H1 (cell line): ENCODE data around the gene YBX2. TPM values are rescaled to one million over a fixed set of nuclear protein-coding genes. Genes with fewer than 3 reads are reported as not detected.
A peak's percentile ranks its signal among the peaks of the same experiment; 100 is the strongest.

ENCODE experiments used
- CTCF ChIA-PET: fragments of 300-600 bp; sonication (Branson Sonifier 250); formaldehyde crosslinking; loops from one replicate; lab custom pipeline; 2021; ENCODE audit not compliant: partially characterized antibody; lab: Charles Lee
- POLR2A ChIA-PET: fragments of 300-600 bp; sonication (Branson Sonifier 250); formaldehyde crosslinking; loops from one replicate; lab custom pipeline; 2021; ENCODE audit warnings: inconsistent platforms; ENCODE audit not compliant: partially characterized antibody; lab: Charles Lee
- DNase-seq, 2 experiments: peaks; one replicate each; pipeline versions ENCODE4 v3.0.0 to v3.0.0-alpha.2; 2010 to 2022; ENCODE audit warnings: low spot score in 2 of 2, low read depth in 1 of 2, mixed read lengths in 1 of 2
- FAIRE-seq: peaks from 2 replicates; lab custom pipeline; 2011; peaks lifted over from hg19 to GRCh38; lab: Jason Lieb, UNC
- H2AFZ ChIP-seq: 2 replicates; pipeline ENCODE4 v1.8.1; 2012; ENCODE audit warnings: low read length, inconsistent platforms
- H2AK5ac ChIP-seq: 2 replicates; pipeline ENCODE4 v1.6.1; 2013; ENCODE audit warnings: low read depth, low read length
- H2BK120ac ChIP-seq: replicated peaks from 2 replicates; pipeline ENCODE3; 2013; ENCODE audit warnings: low read depth, low read length, inconsistent platforms
- H2BK12ac ChIP-seq: 2 replicates; pipeline ENCODE4 v1.6.1; 2013; ENCODE audit warnings: low read depth, low read length
- H2BK15ac ChIP-seq: 2 replicates; pipeline ENCODE4 v1.6.1; 2013; ENCODE audit warnings: low read length
- H2BK20ac ChIP-seq: 2 replicates; pipeline ENCODE4 v1.6.1; 2013; ENCODE audit warnings: low read length
- H2BK5ac ChIP-seq: 2 replicates; pipeline ENCODE4 v1.6.1; 2013; ENCODE audit warnings: low read depth, low read length
- H3K14ac ChIP-seq: 2 replicates; pipeline ENCODE4 v1.6.1; 2013; ENCODE audit warnings: inconsistent platforms; ENCODE audit not compliant: insufficient read length
- H3K18ac ChIP-seq: 2 replicates; pipeline ENCODE4 v1.6.1; 2013; ENCODE audit warnings: low read length; ENCODE audit errors: extremely low read depth
- H3K23ac ChIP-seq: 2 replicates; pipeline ENCODE4 v1.6.1; 2013; ENCODE audit warnings: inconsistent platforms; ENCODE audit not compliant: insufficient read length
- H3K23me2 ChIP-seq: 2 replicates; pipeline ENCODE4 v1.6.1; 2013; ENCODE audit warnings: low read depth, low read length
- H3K27ac ChIP-seq: 2 replicates; pipeline ENCODE4 v1.6.1; 2011; ENCODE audit warnings: low read depth, low read length, inconsistent platforms
- H3K27me3 ChIP-seq, 4 experiments: replicated peaks in 1 of 4; 1 replicate in 1 of 4; 2 replicates in 3 of 4; pipeline versions ENCODE4 v1.6.1 to v1.8.1; 2011 to 2013; ENCODE audit warnings: low read length in 3 of 4, mild to moderate bottlenecking in 3 of 4, inconsistent platforms in 2 of 4, mixed read lengths in 2 of 4, moderate library complexity in 1 of 4; ENCODE audit not compliant: control insufficient read depth in 3 of 4, insufficient read depth in 3 of 4; ENCODE audit errors: extremely low read depth in 1 of 4
- H3K36me3 ChIP-seq, 4 experiments: 2 replicates each; pipeline versions ENCODE4 v1.6.1 to v1.8.1; 2011 to 2013; ENCODE audit warnings: mild to moderate bottlenecking in 4 of 4, low read length in 3 of 4, moderate library complexity in 2 of 4, control low read depth in 1 of 4, inconsistent platforms in 1 of 4; ENCODE audit not compliant: insufficient read depth in 4 of 4, control insufficient read depth in 2 of 4
- H3K4ac ChIP-seq: replicated peaks from 2 replicates; pipeline ENCODE3; 2013; ENCODE audit warnings: low read length, low read depth, mixed read lengths, inconsistent platforms; ENCODE audit not compliant: insufficient read length
- H3K4me1 ChIP-seq, 4 experiments: replicated peaks in 1 of 4; 1 replicate in 1 of 4; 2 replicates in 3 of 4; pipeline versions ENCODE4 v1.6.1 to v1.8.1; 2011 to 2013; ENCODE audit warnings: low read length in 3 of 4, inconsistent platforms in 2 of 4, mixed read lengths in 1 of 4; ENCODE audit not compliant: insufficient read depth in 4 of 4, control insufficient read depth in 3 of 4
- H3K4me2 ChIP-seq, 2 experiments: 2 replicates each; pipeline versions ENCODE4 v1.6.1 to v1.8.1; 2011 to 2013; ENCODE audit warnings: low read depth in 2 of 2, low read length in 2 of 2, control low read depth in 1 of 2, inconsistent platforms in 1 of 2, mild to moderate bottlenecking in 1 of 2; ENCODE audit not compliant: insufficient read depth in 1 of 2
- H3K4me3 ChIP-seq, 4 experiments: fragments of 200-600, 300-600 bp in 1 of 4; sonication (generic), shearing (Covaris generic), sonication (Bioruptor Twin) in 1 of 4; 2 replicates each; pipeline versions ENCODE4 v1.5.1 to v1.8.1; 2011 to 2016; ENCODE audit warnings: low read length in 4 of 4, low read depth in 3 of 4, control low read depth in 2 of 4, inconsistent platforms in 2 of 4, mild to moderate bottlenecking in 2 of 4, mixed read lengths in 1 of 4, moderate library complexity in 1 of 4; ENCODE audit not compliant: insufficient read depth in 2 of 4; ENCODE audit errors: extremely low read depth in 1 of 4
- H3K56ac ChIP-seq: replicated peaks from 2 replicates; pipeline ENCODE3; 2013; ENCODE audit warnings: low read depth, mild to moderate bottlenecking, mixed read lengths, low read length, inconsistent platforms; ENCODE audit not compliant: insufficient read length
- H3K79me1 ChIP-seq: 2 replicates; pipeline ENCODE4 v1.6.1; 2013; ENCODE audit warnings: low read depth, low read length, control low read depth
- H3K79me2 ChIP-seq, 2 experiments: 2 replicates each; pipeline versions ENCODE4 v1.6.1 to v1.8.1; 2012 to 2013; ENCODE audit warnings: low read length in 2 of 2, mild to moderate bottlenecking in 2 of 2, inconsistent platforms in 1 of 2; ENCODE audit not compliant: insufficient read depth in 2 of 2, control insufficient read depth in 1 of 2
- H3K9ac ChIP-seq, 4 experiments: replicated peaks in 1 of 4; 1 replicate in 1 of 4; 2 replicates in 3 of 4; pipeline versions ENCODE4 v1.6.1 to v1.8.1; 2011 to 2013; ENCODE audit warnings: low read depth in 3 of 4, low read length in 3 of 4, control low read depth in 2 of 4, mild to moderate bottlenecking in 2 of 4, moderate library complexity in 2 of 4, inconsistent platforms in 1 of 4; ENCODE audit errors: extremely low read depth in 1 of 4
- H3K9me3 ChIP-seq, 2 experiments: 2 replicates each; pipeline versions ENCODE4 v1.6.1 to v1.8.1; 2012 to 2013; ENCODE audit warnings: mild to moderate bottlenecking in 2 of 2, moderate library complexity in 2 of 2, control low read depth in 1 of 2, inconsistent platforms in 1 of 2, low read depth in 1 of 2, low read length in 1 of 2, mixed read lengths in 1 of 2; ENCODE audit not compliant: insufficient read depth in 2 of 2
- H4K20me1 ChIP-seq, 2 experiments: replicated peaks in 1 of 2; 2 replicates each; pipeline versions ENCODE3 to v1.8.1; 2011 to 2013; ENCODE audit warnings: inconsistent platforms in 2 of 2, low read length in 2 of 2, mild to moderate bottlenecking in 1 of 2; ENCODE audit not compliant: insufficient read depth in 2 of 2, control insufficient read depth in 1 of 2
- H4K5ac ChIP-seq: 2 replicates; pipeline ENCODE4 v1.6.1; 2013; ENCODE audit warnings: low read length, low read depth, mixed read lengths, inconsistent platforms; ENCODE audit not compliant: insufficient read length
- H4K8ac ChIP-seq: 2 replicates; pipeline ENCODE4 v1.8.0; 2013; ENCODE audit warnings: mild to moderate bottlenecking, moderate library complexity, low read length, inconsistent platforms; ENCODE audit not compliant: insufficient read depth; ENCODE audit errors: extremely low read depth
- H4K91ac ChIP-seq: replicated peaks from 2 replicates; pipeline ENCODE3; 2013; ENCODE audit warnings: low read length, mixed read lengths, inconsistent platforms; ENCODE audit not compliant: insufficient read length
- BRCA1 ChIP-seq: IDR thresholded peaks from 2 replicates; pipeline ENCODE4 v1.6.1; 2012; ENCODE audit warnings: low read depth, low read length, improper control_type of control experiment
- CBX5 ChIP-seq: fragments of 300-800, 300-1000 bp; sonication (generic); IDR thresholded peaks from 2 replicates; pipeline ENCODE4 v1.7.1; 2016; ENCODE audit warnings: antibody characterized with exemption, low read length, low read depth
- EP300 ChIP-seq, 2 experiments: IDR thresholded peaks; 1 replicate in 1 of 2; 2 replicates in 1 of 2; pipeline ENCODE4 v1.6.1; 2011 to 2012; ENCODE audit warnings: low read depth in 2 of 2, low read length in 2 of 2, mild to moderate bottlenecking in 2 of 2, borderline replicate concordance in 1 of 2, inconsistent platforms in 1 of 2, moderate library complexity in 1 of 2
- JUND ChIP-seq: IDR thresholded peaks from 2 replicates; pipeline ENCODE4 v1.6.1; 2011; ENCODE audit warnings: mild to moderate bottlenecking, improper control_type of control experiment, low read length
- POU5F1 ChIP-seq: IDR thresholded peaks from 2 replicates; pipeline ENCODE4 v1.6.1; 2011; ENCODE audit warnings: low read depth, mild to moderate bottlenecking, low read length, moderate library complexity
- SAP30 ChIP-seq: fragments of 300-600 bp; sonication (generic); IDR thresholded peaks from 2 replicates; pipeline ENCODE4 v1.7.1; 2012; ENCODE audit warnings: low read length, moderate library complexity, mild to moderate bottlenecking, inconsistent platforms; ENCODE audit not compliant: insufficient read depth, insufficient replicate concordance
- SIRT6 ChIP-seq: IDR thresholded peaks from one replicate; pipeline ENCODE4 v1.7.1; 2012; ENCODE audit warnings: low read length, inconsistent platforms
- SRF ChIP-seq: IDR thresholded peaks from 2 replicates; pipeline ENCODE4 v1.6.1; 2011; ENCODE audit warnings: mild to moderate bottlenecking, low read depth, low read length, moderate library complexity
- TAF7 ChIP-seq: optimal IDR thresholded peaks from 2 replicates; pipeline ENCODE3; 2011; ENCODE audit warnings: low read depth, mild to moderate bottlenecking, inconsistent platforms, low read length, moderate library complexity, borderline replicate concordance
- YY1 ChIP-seq: IDR thresholded peaks from 2 replicates; pipeline ENCODE4 v1.6.1; 2011; ENCODE audit warnings: low read depth, mild to moderate bottlenecking, low read length
- WGBS, 2 experiments: shearing (Covaris generic) in 1 of 2; methylation state at CpG; one replicate each; pipeline versions ENCODE4 v1.1.6 to v1.1.7; 2013 to 2015; ENCODE audit warnings: low lambda C conversion rate in 2 of 2, mixed read lengths in 2 of 2, inconsistent platforms in 1 of 2, low coverage in 1 of 2, missing lambda C conversion rate in 1 of 2; ENCODE audit not compliant: insufficient replicate concordance in 2 of 2, insufficient coverage in 1 of 2, insufficient read length in 1 of 2; ENCODE audit errors: extremely low coverage in 1 of 2, missing lambda C conversion rate in 1 of 2; 5-methylcytosine and 5-hydroxymethylcytosine counted together
- polyA plus RNA-seq, 7 experiments: library from polyadenylated mRNA; depleted of rRNA in 3 of 7; stranded (reverse) in 5 of 7; unstranded in 2 of 7; fragments of >200 nt in 5 of 7; fragments of 200-250 nt in 2 of 7; gene quantifications; 1 replicate in 5 of 7; 2 replicates in 1 of 7; 4 replicates in 1 of 7; pipeline versions ENCODE4 v1.2.1 to v1.2.3, GENCODE V29; 2011 to 2013; ENCODE audit warnings: missing spikeins in 2 of 7, mixed read lengths in 2 of 7
- total RNA-seq: library from RNA; stranded (reverse); fragmentation: NEBNext Ultra II Directional; extraction: Animal tissue kit (Norgen Biotek cat#: 25700); gene quantifications from 2 replicates; pipeline ENCODE4 v1.2.1, GENCODE V29; 2021

Gene YBX2
- total and polyA plus RNA-seq, 2 of the 8 experiments (the other 6 are each of a cell fraction or from before 2014, with no cell fraction given): 19.2 to 30.5 TPM

- 0 out of 2 replicates have a peak overlapping the region, but pooled peaks have one; percentile 12 for H2BK12ac ChIP-seq
- H4K20me1 ChIP-seq: no peaks in the 10 kb centered on the region
- peak overlapping the region; percentile 94 for H4K8ac ChIP-seq
- peak overlapping the region; percentile 22 for H4K91ac ChIP-seq
- H3K27ac ChIP-seq: peak overlapping the region; percentile 74
- H3K18ac ChIP-seq: no peak overlapping the region; the same call in 1 of the 2 replicates
- TF ChIP-seq SRF (no peak), SAP30 (no peak), YY1 (no peak), JUND (no peak), EP300 (IDR thresholded peaks at IDR 0.05; ENCODE audit: borderline replicate concordance in 1 of 2, low read depth in 2 of 2, low read length in 2 of 2) (no peak), SIRT6 (no peak), CBX5 (no peak), BRCA1 (no peak), POU5F1 (no peak), TAF7 (no peak)
- peak in 1 of 2 experiments; percentile 56 for DNase-seq
- peak overlapping the region; percentile 28 for H4K5ac ChIP-seq
- H3K4me2 ChIP-seq: peak overlapping the region; percentile 95 to 96
- peaks cover 0 to 14% of the 10 kb centered on the region in 2 experiments; a peak in 2 of 4 replicates for H3K79me2 ChIP-seq
- H3K4me3 ChIP-seq: peak overlapping the region; percentile 69 to 97 (median 82); a peak in 6 of 8 replicates
- 81% methylated on average over 13 of the region's 13 CpGs; no CpG with 5 or more reads in 1 of the 2 experiments for WGBS, 2 experiments
- H3K36me3 ChIP-seq: no peaks in the 10 kb centered on the region; a peak in 3 of 8 replicates
- H3K56ac ChIP-seq: peak overlapping the region; percentile 42
- H3K9me3 ChIP-seq: no peaks in the 10 kb centered on the region
- H3K23me2 ChIP-seq: peaks cover 8% of the 10 kb centered on the region
- H3K4ac ChIP-seq: peak overlapping the region; percentile 44
- H3K9ac ChIP-seq: peak overlapping the region in 3 of 4 experiments; percentile 46 to 84 (median 46); a peak in 6 of 7 replicates
- ChIA-PET CTCF (interaction anchor here (1.1 to 9.3 kb wide), 4 partner anchors 14 to 106 kb away, joined by 4 to 167 read pairs (median 7); no protein-coding TSS in a partner anchor), POLR2A (interaction anchor here (0.6 to 13.4 kb wide), 8 partner anchors 7 to 253 kb away, joined by 3 to 223 read pairs (median 10); partner anchors contain the start of genes ACAP1, GPS2 and MPDU1)
- no peak overlapping the region for H2BK120ac ChIP-seq
- no peak for FAIRE-seq
- H3K23ac ChIP-seq: no peak overlapping the region
- H3K79me1 ChIP-seq: peaks cover 2% of the 10 kb centered on the region; the same call in 1 of the 2 replicates
- no peak overlapping the region for H2BK20ac ChIP-seq
- no peaks in the 10 kb centered on the region; a peak in 1 of 7 replicates for H3K27me3 ChIP-seq
- peaks cover 0 to 19% (median 8%) of the 10 kb centered on the region in 4 experiments; a peak in 6 of 7 replicates for H3K4me1 ChIP-seq
- H3K14ac ChIP-seq: no peak overlapping the region
- H2BK5ac ChIP-seq: peak overlapping the region; percentile 48; the same call in 1 of the 2 replicates
- no peak overlapping the region for H2AFZ ChIP-seq
- peak overlapping the region; percentile 26; the same call in 1 of the 2 replicates for H2AK5ac ChIP-seq
- peak overlapping the region; percentile 72; the same call in 1 of the 2 replicates for H2BK15ac ChIP-seq
Measured at GRCh38 chr17:7330638-7331015, 36.2 kb upstream of the YBX2 start.
